ENCODE measurements around the gene KAT7.

KAT7 gene

DNA sequence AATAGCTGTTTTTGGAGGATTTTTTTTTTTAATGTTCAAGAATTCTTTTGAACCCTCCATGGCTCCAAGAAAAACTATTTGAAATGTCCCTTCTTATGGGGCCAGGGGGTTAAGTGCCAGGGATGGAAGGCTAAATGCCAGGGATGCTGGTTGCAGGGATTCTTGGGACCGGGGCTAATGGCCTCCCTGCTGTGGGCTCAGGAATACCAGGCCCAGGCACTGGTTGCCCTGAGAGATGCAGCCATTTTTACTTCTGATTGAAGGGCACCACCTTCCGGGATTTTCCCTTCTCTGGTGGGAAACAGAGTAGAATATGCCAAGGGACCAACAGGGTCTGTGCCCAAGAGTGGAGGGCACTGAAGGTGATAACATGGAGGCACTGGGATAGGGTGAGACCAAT is 10.9 kb upstream of the KAT7 start:
- H3K4me3 Mint-ChIP-seq = no peak overlapping the region
- peaks cover 39% of the 10 kb centered on the region for H3K27me3 Mint-ChIP-seq (ENCODE audit: low read depth, poor library complexity)
- no peak for DNase-seq
- H3K36me3 Mint-ChIP-seq (ENCODE audit: low read depth) = no peaks in the 10 kb centered on the region
- no peak overlapping the region for H3K27ac Mint-ChIP-seq
- no peaks in the 10 kb centered on the region for H3K9me3 Mint-ChIP-seq
- peaks cover 10% of the 10 kb centered on the region for H3K4me1 Mint-ChIP-seq
- TF ChIP-seq, protein P1, sequence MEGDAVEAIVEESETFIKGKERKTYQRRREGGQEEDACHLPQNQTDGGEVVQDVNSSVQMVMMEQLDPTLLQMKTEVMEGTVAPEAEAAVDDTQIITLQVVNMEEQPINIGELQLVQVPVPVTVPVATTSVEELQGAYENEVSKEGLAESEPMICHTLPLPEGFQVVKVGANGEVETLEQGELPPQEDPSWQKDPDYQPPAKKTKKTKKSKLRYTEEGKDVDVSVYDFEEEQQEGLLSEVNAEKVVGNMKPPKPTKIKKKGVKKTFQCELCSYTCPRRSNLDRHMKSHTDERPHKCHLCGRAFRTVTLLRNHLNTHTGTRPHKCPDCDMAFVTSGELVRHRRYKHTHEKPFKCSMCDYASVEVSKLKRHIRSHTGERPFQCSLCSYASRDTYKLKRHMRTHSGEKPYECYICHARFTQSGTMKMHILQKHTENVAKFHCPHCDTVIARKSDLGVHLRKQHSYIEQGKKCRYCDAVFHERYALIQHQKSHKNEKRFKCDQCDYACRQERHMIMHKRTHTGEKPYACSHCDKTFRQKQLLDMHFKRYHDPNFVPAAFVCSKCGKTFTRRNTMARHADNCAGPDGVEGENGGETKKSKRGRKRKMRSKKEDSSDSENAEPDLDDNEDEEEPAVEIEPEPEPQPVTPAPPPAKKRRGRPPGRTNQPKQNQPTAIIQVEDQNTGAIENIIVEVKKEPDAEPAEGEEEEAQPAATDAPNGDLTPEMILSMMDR (IDR thresholded peaks at IDR 0.05) = no peak

- Mint-ChIP-seq H3K27ac (no peak overlapping the region), H3K36me3 (ENCODE audit: low read depth) (no peaks in the 10 kb centered on the region), H3K27me3 (ENCODE audit: low read depth, poor library complexity) (peaks cover 41% of the 10 kb centered on the region), H3K9me3 (no peaks in the 10 kb centered on the region), H3K4me3 (no peak overlapping the region), H3K4me1 (peaks cover 10% of the 10 kb centered on the region)
- no peak for DNase-seq
- TF ChIP-seq, protein P1 (IDR thresholded peaks at IDR 0.05) = no peak
These were observed 9.2 kb upstream of the KAT7 start for GRCh38 chr17:49779156-49779738.

DNA sequence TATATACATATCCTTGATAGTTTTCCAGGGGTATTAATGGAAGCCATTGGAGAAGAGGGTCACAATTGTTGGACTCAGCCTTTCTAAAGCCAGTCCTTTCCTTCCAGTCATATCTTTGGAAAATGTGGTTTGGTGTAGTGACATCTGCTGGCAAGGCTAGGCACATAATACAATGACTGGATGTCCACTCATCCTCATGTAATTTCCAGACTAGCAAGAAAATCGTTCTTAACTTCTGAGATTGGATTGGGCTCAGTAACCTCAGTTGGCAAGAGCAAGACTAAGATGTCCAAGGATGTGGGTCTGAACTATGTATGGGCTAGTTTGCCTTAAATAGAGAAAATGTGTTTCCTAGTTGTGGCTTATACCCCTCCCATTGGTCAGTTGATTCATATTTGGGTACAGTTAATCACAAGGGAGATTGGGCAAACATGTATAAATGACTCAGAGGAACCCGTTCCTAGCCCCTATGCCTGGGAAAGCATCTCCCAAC is 8.7 kb upstream of the KAT7 start:
- TF ChIP-seq, protein P1 (IDR thresholded peaks at IDR 0.05) = peak; percentile 32
- Mint-ChIP-seq H3K27ac (no peak overlapping the region), H3K4me1 (peaks cover 10% of the 10 kb centered on the region), H3K27me3 (ENCODE audit: low read depth, poor library complexity) (peaks cover 45% of the 10 kb centered on the region), H3K9me3 (no peaks in the 10 kb centered on the region), H3K4me3 (no peak overlapping the region), H3K36me3 (ENCODE audit: low read depth) (no peaks in the 10 kb centered on the region)
- DNase-seq = no peak

DNA sequence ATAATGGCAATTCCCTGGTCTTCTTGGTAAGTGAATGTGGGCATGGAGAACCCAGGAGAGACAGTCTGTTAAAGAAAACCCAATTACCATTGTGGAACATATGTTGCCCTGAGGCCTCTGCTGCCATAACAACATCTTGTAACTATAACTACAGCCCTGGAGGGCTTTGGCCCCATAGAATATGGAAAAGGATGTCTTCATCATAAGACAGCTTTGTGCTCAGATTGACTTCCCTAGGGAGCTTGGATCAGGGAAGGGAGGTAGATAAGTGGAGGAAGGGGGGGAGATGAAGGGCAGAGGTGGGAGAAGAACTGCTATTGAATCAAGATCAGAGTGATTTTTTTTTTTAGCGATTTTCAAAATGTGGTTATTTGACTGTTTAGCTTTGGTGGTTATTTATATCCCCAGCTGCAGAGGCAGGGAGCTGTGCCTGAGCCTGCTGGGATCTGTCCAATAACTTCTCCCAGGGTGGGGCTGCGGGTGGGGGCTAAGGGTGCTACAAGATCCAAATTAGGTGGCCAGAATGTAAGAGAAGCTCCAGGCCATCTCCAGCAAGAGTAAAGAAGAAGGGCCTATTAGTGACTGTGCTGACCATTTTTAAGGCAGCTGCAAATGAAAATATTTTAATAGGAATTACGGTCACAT is 5.3 kb upstream of the KAT7 start:
- Mint-ChIP-seq H3K27ac (no peak overlapping the region), H3K4me3 (no peak overlapping the region), H3K4me1 (peaks cover 15% of the 10 kb centered on the region), H3K9me3 (no peaks in the 10 kb centered on the region), H3K27me3 (ENCODE audit: low read depth, poor library complexity) (peaks cover 34% of the 10 kb centered on the region), H3K36me3 (ENCODE audit: low read depth) (no peaks in the 10 kb centered on the region)
- TF ChIP-seq, protein P1 (IDR thresholded peaks at IDR 0.05) = no peak
- no peak for DNase-seq

GRCh38 chr17:49783791-49784190 is 4.7 kb upstream of the KAT7 start:
- Mint-ChIP-seq H3K4me1 (peaks cover 18% of the 10 kb centered on the region), H3K36me3 (ENCODE audit: low read depth) (no peaks in the 10 kb centered on the region), H3K4me3 (no peak overlapping the region), H3K27ac (no peak overlapping the region), H3K27me3 (ENCODE audit: low read depth, poor library complexity) (peaks cover 35% of the 10 kb centered on the region), H3K9me3 (no peaks in the 10 kb centered on the region)
- TF ChIP-seq, protein P1 (IDR thresholded peaks at IDR 0.05) = no peak
- DNase-seq = no peak

- Mint-ChIP-seq H3K36me3 (ENCODE audit: low read depth) (peaks cover 3% of the 10 kb centered on the region), H3K9me3 (no peaks in the 10 kb centered on the region), H3K4me3 (no peak overlapping the region), H3K4me1 (peaks cover 24% of the 10 kb centered on the region), H3K27me3 (ENCODE audit: low read depth, poor library complexity) (peaks cover 32% of the 10 kb centered on the region), H3K27ac (no peak overlapping the region)
- DNase-seq = no peak
- TF ChIP-seq, protein P1 (IDR thresholded peaks at IDR 0.05) = no peak
These were observed 3.8 kb upstream of the KAT7 start for GRCh38 chr17:49784636-49785035.
